Suprapubic skin (tissue), 4 donors: Measurements from ENCODE around the gene ADAMTS16.

Experiments used
- EP300 ChIP-seq: sonication (generic); formaldehyde crosslinking; IDR thresholded peaks from one replicate; pipeline ENCODE4 v1.6.1; 2017; ENCODE audit warnings: antibody characterized with exemption
- POLR2A ChIP-seq, 2 donors: fragments of 450-650 bp; IDR thresholded peaks; one replicate each; pipeline ENCODE4 v1.6.1; 2017; ENCODE audit warnings: antibody characterized with exemption in 2 of 2, mild to moderate bottlenecking in 2 of 2, moderate library complexity in 2 of 2
- POLR2AphosphoS5 ChIP-seq, 3 donors: sonication (generic); formaldehyde crosslinking; IDR thresholded peaks; one replicate each; pipeline ENCODE4 v1.6.1; 2017; ENCODE audit warnings: antibody characterized with exemption in 3 of 3
- TF ChIP-seq, protein P1 (sequence below), 2 donors: fragments of 200-600 bp in 1 of 2; fragments of 450-650 bp in 1 of 2; sonication (generic) in 1 of 2; IDR thresholded peaks; one replicate each; pipeline ENCODE4 v1.5.1; 2016 to 2019; ENCODE audit warnings: antibody characterized with exemption in 2 of 2, mild to moderate bottlenecking in 1 of 2, moderate library complexity in 1 of 2

DNA sequence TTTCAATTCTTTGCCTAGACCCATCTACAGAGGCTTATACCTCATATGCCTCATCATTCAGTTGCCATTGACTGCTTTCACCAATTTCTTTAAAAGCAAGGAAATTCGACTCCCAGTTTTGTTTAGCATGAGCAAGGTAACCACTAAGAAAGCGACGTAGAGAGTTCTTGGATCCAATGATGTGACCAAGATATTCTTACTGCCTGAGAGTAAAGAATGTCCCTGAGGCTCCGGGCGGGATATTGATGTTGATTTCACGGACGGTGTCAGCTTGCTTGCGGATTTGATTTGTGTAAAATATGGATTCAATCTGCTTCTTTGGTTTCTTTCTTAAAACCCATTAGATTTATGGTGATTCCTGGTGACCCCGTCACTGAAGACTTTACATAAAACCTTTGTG lies 147.3 kb downstream of the ADAMTS16 start:
- TF ChIP-seq POLR2A (IDR thresholded peaks at IDR 0.05) (no peak), POLR2AphosphoS5 (IDR thresholded peaks at IDR 0.05) (no peak), EP300 (no peak)
- TF ChIP-seq, protein P1, sequence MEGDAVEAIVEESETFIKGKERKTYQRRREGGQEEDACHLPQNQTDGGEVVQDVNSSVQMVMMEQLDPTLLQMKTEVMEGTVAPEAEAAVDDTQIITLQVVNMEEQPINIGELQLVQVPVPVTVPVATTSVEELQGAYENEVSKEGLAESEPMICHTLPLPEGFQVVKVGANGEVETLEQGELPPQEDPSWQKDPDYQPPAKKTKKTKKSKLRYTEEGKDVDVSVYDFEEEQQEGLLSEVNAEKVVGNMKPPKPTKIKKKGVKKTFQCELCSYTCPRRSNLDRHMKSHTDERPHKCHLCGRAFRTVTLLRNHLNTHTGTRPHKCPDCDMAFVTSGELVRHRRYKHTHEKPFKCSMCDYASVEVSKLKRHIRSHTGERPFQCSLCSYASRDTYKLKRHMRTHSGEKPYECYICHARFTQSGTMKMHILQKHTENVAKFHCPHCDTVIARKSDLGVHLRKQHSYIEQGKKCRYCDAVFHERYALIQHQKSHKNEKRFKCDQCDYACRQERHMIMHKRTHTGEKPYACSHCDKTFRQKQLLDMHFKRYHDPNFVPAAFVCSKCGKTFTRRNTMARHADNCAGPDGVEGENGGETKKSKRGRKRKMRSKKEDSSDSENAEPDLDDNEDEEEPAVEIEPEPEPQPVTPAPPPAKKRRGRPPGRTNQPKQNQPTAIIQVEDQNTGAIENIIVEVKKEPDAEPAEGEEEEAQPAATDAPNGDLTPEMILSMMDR (IDR thresholded peaks at IDR 0.05), result no peak
